IMR-90 (cell line): ENCODE data around the gene C7. TPM values are rescaled to one million over a fixed set of nuclear protein-coding genes. Genes with fewer than 3 reads are reported as not detected.
"Not testable (repeated sequence)": the region's sequence is repeated elsewhere in the genome, so short reads cannot be mapped to it uniquely, and the experiment has no call there.

Experiments used
- ATAC-seq: fragments of 200-7000 bp; cut with Tn5 transposase; 2 replicates; pipeline ENCODE4 v1.9.1; 2020; ENCODE audit warnings: low read depth, mild to moderate bottlenecking, moderate library complexity
- BruUV-seq: library from RNA; stranded (reverse); fragments of 400-500 nt; replicated peaks from 2 replicates; lab custom pipeline; 2021; lab: Mats Ljungman, UMichigan
- CTCF ChIA-PET: fragments of 300-600 bp; formaldehyde crosslinking; extraction: SDS; loops from one replicate; lab custom pipeline; 2021; ENCODE audit warnings: antibody characterized with exemption; lab: Yijun Ruan, JAX
- POLR2A ChIA-PET: fragments of 300-600 bp; sonication (Branson Sonifier 250); formaldehyde crosslinking; loops from one replicate; lab custom pipeline; 2022; ENCODE audit warnings: antibody characterized with exemption; ENCODE audit not compliant: unreplicated experiment; lab: Charles Lee
- DNase-seq: peaks from one replicate; pipeline ENCODE4 v3.0.0; 2013
- H2AFZ ChIP-seq: replicated peaks from 2 replicates; pipeline ENCODE3; 2013; ENCODE audit warnings: low read length, mild to moderate bottlenecking; ENCODE audit not compliant: poor library complexity
- H2AK5ac ChIP-seq: 2 replicates; pipeline ENCODE4 v1.6.1; 2013; ENCODE audit warnings: low read depth, low read length, inconsistent platforms
- H2AK9ac ChIP-seq: replicated peaks from 2 replicates; pipeline ENCODE3; 2013; ENCODE audit warnings: mild to moderate bottlenecking, low read depth, low read length, moderate library complexity; ENCODE audit not compliant: poor library complexity
- H2BK120ac ChIP-seq: 2 replicates; pipeline ENCODE4 v1.6.1; 2013; ENCODE audit warnings: low read depth, low read length, inconsistent platforms
- H2BK15ac ChIP-seq: 3 replicates; pipeline ENCODE4 v1.6.1; 2013; ENCODE audit warnings: low read depth, low read length, inconsistent platforms
- H2BK20ac ChIP-seq: 2 replicates; pipeline ENCODE4 v1.6.1; 2013; ENCODE audit warnings: low read depth, mild to moderate bottlenecking, inconsistent platforms, low read length, moderate library complexity
- H2BK5ac ChIP-seq: 2 replicates; pipeline ENCODE4 v1.6.1; 2013; ENCODE audit warnings: mild to moderate bottlenecking, low read depth, low read length, inconsistent platforms; ENCODE audit not compliant: poor library complexity, severe bottlenecking
- H3K14ac ChIP-seq: replicated peaks from 2 replicates; pipeline ENCODE4 v1.6.1; 2013; ENCODE audit warnings: low read depth, low read length, inconsistent platforms
- H3K18ac ChIP-seq: 2 replicates; pipeline ENCODE4 v1.6.1; 2013; ENCODE audit warnings: low read depth, low read length, control low read depth
- H3K23ac ChIP-seq: 2 replicates; pipeline ENCODE4 v1.6.1; 2013; ENCODE audit warnings: low read depth, low read length, inconsistent platforms
- H3K27ac ChIP-seq: 2 replicates; pipeline ENCODE4 v1.5.1; 2013; ENCODE audit warnings: mild to moderate bottlenecking, control low read depth, low read length; ENCODE audit not compliant: insufficient read depth
- H3K27me3 ChIP-seq: 2 replicates; pipeline ENCODE4 v1.6.1; 2013; ENCODE audit warnings: low read length; ENCODE audit not compliant: control insufficient read depth, insufficient read depth
- H3K36me3 ChIP-seq: 2 replicates; pipeline ENCODE4 v1.6.1; 2013; ENCODE audit warnings: low read length, mixed read lengths; ENCODE audit not compliant: control insufficient read depth, insufficient read depth
- H3K4ac ChIP-seq: 2 replicates; pipeline ENCODE4 v1.6.1; 2013; ENCODE audit warnings: low read depth, low read length, inconsistent platforms
- H3K4me1 ChIP-seq: 2 replicates; pipeline ENCODE4 v1.6.1; 2013; ENCODE audit warnings: low read length, mixed read lengths; ENCODE audit not compliant: control insufficient read depth, insufficient read depth
- H3K4me2 ChIP-seq: 2 replicates; pipeline ENCODE4 v1.6.1; 2013; ENCODE audit warnings: low read depth, mild to moderate bottlenecking, control low read depth, low read length, moderate library complexity
- H3K4me3 ChIP-seq: 2 replicates; pipeline ENCODE4 v1.5.1; 2013; ENCODE audit warnings: low read depth, mild to moderate bottlenecking, control low read depth, low read length, moderate library complexity; ENCODE audit not compliant: insufficient read depth
- H3K56ac ChIP-seq: 2 replicates; pipeline ENCODE4 v1.6.1; 2013; ENCODE audit warnings: low read length, inconsistent platforms; ENCODE audit not compliant: insufficient read depth; ENCODE audit errors: extremely low read depth
- H3K79me1 ChIP-seq, 2 experiments: 2 replicates each; pipeline ENCODE4 v1.6.1; 2013; ENCODE audit warnings: low read length in 2 of 2, inconsistent platforms in 1 of 2, low read depth in 1 of 2
- H3K9ac ChIP-seq: 2 replicates; pipeline ENCODE4 v1.6.1; 2013; ENCODE audit warnings: low read depth, low read length, control low read depth
- H3K9me1 ChIP-seq: 2 replicates; pipeline ENCODE4 v1.6.1; 2013; ENCODE audit warnings: low read length, inconsistent platforms; ENCODE audit not compliant: insufficient read depth
- H3K9me3 ChIP-seq: 2 replicates; pipeline ENCODE4 v1.6.1; 2013; ENCODE audit warnings: low read length; ENCODE audit not compliant: control insufficient read depth, insufficient read depth
- H4K20me1 ChIP-seq: 2 replicates; pipeline ENCODE4 v1.6.1; 2013; ENCODE audit warnings: low read length, inconsistent platforms; ENCODE audit not compliant: insufficient read depth
- H4K5ac ChIP-seq: 2 replicates; pipeline ENCODE4 v1.6.1; 2013; ENCODE audit warnings: mild to moderate bottlenecking, low read depth, low read length, control low read depth
- H4K8ac ChIP-seq, 2 experiments: 2 replicates each; pipeline ENCODE4 v1.6.1; 2013; ENCODE audit warnings: low read depth in 2 of 2, low read length in 2 of 2, control low read depth in 1 of 2, inconsistent platforms in 1 of 2
- H4K91ac ChIP-seq: 2 replicates; pipeline ENCODE4 v1.6.1; 2013; ENCODE audit warnings: low read depth, low read length, inconsistent platforms; ENCODE audit not compliant: insufficient read depth
- WGBS, 2 experiments: methylation state at CpG; one replicate each; pipeline versions ENCODE4 v1.1.5 to v1.1.7; 2013; ENCODE audit warnings: missing lambda C conversion rate in 2 of 2; ENCODE audit not compliant: insufficient read length in 1 of 2; ENCODE audit errors: extremely low coverage in 2 of 2; 5-methylcytosine and 5-hydroxymethylcytosine counted together
- dilution Hi-C: fragments of 300-500 bp; cut with HindIII; formaldehyde crosslinking; loops from one replicate; pipeline ENCODE4 v1.14.3; 2018; ENCODE audit warnings: low sequenced_read_pairs; ENCODE audit not compliant: unreplicated experiment
- in situ Hi-C: fragments of 300-500 bp; cut with MboI; formaldehyde crosslinking; loops from 3 replicates; pipeline ENCODE4 v1.14.3; 2019; ENCODE audit warnings: low sequenced_read_pairs, inconsistent platforms, mixed read lengths
- intact Hi-C: fragments of 100-400 bp; cut with micrococcal nuclease; formaldehyde crosslinking; loops from 2 replicates; pipeline ENCODE4 v1.10.0; 2022
- microRNA-seq, 2 experiments: library from miRNA; stranded (forward) in 1 of 2; unstranded in 1 of 2; fragments of 10-50 nt in 1 of 2; fragments of <30 nt in 1 of 2; gene quantifications in 1 of 2; microRNA quantifications in 1 of 2; one replicate each; pipeline versions ENCODE3 to v1.1.0; 2013 to 2020; ENCODE audit not compliant: insufficient read depth in 1 of 2, insufficient read length in 1 of 2, unreplicated experiment in 1 of 2
- polyA plus RNA-seq, 3 experiments: library from polyadenylated mRNA; depleted of rRNA; stranded (reverse); fragments of >200 nt; gene quantifications; 2 replicates each; pipeline ENCODE4 v1.2.3, GENCODE V29; 2012; ENCODE audit warnings: low replicate concordance in 1 of 3
- small RNA-seq, 5 experiments: library from RNA; depleted of rRNA; stranded (forward); fragments of <200 nt; gene quantifications; one replicate each; pipeline ENCODE3, GENCODE V24; 2012
- total RNA-seq: library from RNA; depleted of rRNA; stranded (reverse); fragments of >200 nt; gene quantifications from 2 replicates; pipeline ENCODE4 v1.2.3, GENCODE V29; 2012; rRNA removed

The C7 gene
- total and polyA plus RNA-seq, 2 of the 4 experiments (the other 2 are of a cell fraction): 0.54 to 1.8 TPM

DNA sequence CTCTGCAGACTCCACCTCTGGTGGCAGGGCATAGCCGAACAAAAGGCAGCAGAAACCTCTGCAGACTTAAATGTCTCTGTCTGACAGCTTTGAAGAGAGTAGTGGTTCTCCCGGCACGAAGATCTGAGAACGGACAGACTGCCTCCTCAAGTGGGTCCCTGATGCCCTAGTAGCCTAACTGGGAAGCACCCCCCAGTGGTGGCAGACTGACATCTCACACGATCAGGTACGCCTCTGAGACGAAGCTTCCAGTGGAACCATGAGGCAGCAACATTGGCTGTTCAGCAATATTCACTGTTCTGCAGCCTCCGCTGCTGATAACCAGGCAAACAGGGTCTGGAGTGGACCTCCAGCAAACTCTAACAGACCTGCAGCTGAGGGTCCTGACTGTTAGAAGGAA, 113.3 kb downstream of the C7 start:
- H4K91ac ChIP-seq, H3K79me1 ChIP-seq, H4K5ac ChIP-seq, CTCF ChIA-PET, H2BK5ac ChIP-seq, H3K27ac ChIP-seq, H3K9ac ChIP-seq, ATAC-seq, H3K23ac ChIP-seq, H4K20me1 ChIP-seq, BruUV-seq, H3K18ac ChIP-seq, POLR2A ChIA-PET, H3K56ac ChIP-seq, in situ Hi-C loops, intact Hi-C loops, H3K4me2 ChIP-seq, H3K4me1 ChIP-seq, H3K14ac ChIP-seq, H3K4me3 ChIP-seq, H3K4ac ChIP-seq, H2AK9ac ChIP-seq, dilution Hi-C loops, H3K9me3 ChIP-seq, H2BK15ac ChIP-seq, H2AFZ ChIP-seq, H3K36me3 ChIP-seq, H2BK20ac ChIP-seq, H2BK120ac ChIP-seq, DNase-seq, H4K8ac ChIP-seq, H3K9me1 ChIP-seq, H3K27me3 ChIP-seq, H2AK5ac ChIP-seq: not testable (repeated sequence)
- WGBS, 2 experiments: no CpG with 5 or more reads among the region's 8 CpGs

Small RNA genes within 50 kb of the gene (microRNA-seq; reads per million reads assigned to microRNA genes)
- gene AC114967.1 (ENCODE audit: insufficient read depth, insufficient read length): not detected
- not detected for gene RNU7-161P (ENCODE audit: insufficient read depth, insufficient read length)

Small RNA genes within 50 kb of the gene (small RNA-seq; reads per million reads assigned to genes)
- gene AC114967.1 (0 reads per million in 5 experiments), gene RNU7-161P (0 reads per million in 5 experiments)

Other genes with a start within 250 kb of the C7 start
- 7.9 and 10.6 TPM in 2 replicates for gene PTGER4, start 229.6 kb upstream of the C7 start, total RNA-seq
- 10.1 and 15.4 TPM in 2 replicates for gene PTGER4, start 229.6 kb upstream of the C7 start, polyA plus RNA-seq (2012; rRNA removed)
- gene TTC33, start 153.5 kb upstream of the C7 start, total RNA-seq: 8.1 and 11.7 TPM in 2 replicates
- gene TTC33, start 153.5 kb upstream of the C7 start, polyA plus RNA-seq (2012; rRNA removed): 2.5 and 3.1 TPM in 2 replicates
- gene PRKAA1, start 111.1 kb upstream of the C7 start, total RNA-seq: 94.1 and 129 TPM in 2 replicates
- 38.9 and 47.7 TPM in 2 replicates for gene PRKAA1, start 111.1 kb upstream of the C7 start, polyA plus RNA-seq (2012; rRNA removed)
- gene RPL37, start 74.3 kb upstream of the C7 start, total RNA-seq: 35.3 and 68.6 TPM in 2 replicates
- 294 and 551 TPM in 2 replicates for gene RPL37, start 74.3 kb upstream of the C7 start, polyA plus RNA-seq (2012; rRNA removed)
- gene CARD6, start 68.1 kb upstream of the C7 start, total RNA-seq: 4.2 and 4.3 TPM in 2 replicates
- gene CARD6, start 68.1 kb upstream of the C7 start, polyA plus RNA-seq (2012; rRNA removed): 1.5 and 1.8 TPM in 2 replicates
- gene MROH2B, start 161.8 kb downstream of the C7 start, total RNA-seq: not detected in 2 replicates
- not detected in 2 replicates for gene MROH2B, start 161.8 kb downstream of the C7 start, polyA plus RNA-seq (2012; rRNA removed)